ENCODE measurements around the gene ACOXL.
"Not testable (repeated sequence)": the region's sequence is repeated elsewhere in the genome, so short reads cannot be mapped to it uniquely, and the experiment has no call there.

Gene ACOXL

GRCh38 chr2:111066062-111066593 is 333.8 kb downstream of the ACOXL start:
- DNase-seq (ENCODE audit: insufficient read length, low spot score) (no peak), FAIRE-seq (no peak)
- no peak for TF ChIP-seq CTCF (IDR thresholded peaks at IDR 0.05; ENCODE audit: insufficient read depth, missing control alignments)

GRCh38 chr2:111068435-111069058 is 336.2 kb downstream of the ACOXL start:
- TF ChIP-seq CTCF (IDR thresholded peaks at IDR 0.05; ENCODE audit: insufficient read depth, missing control alignments): no peak
- no peak for FAIRE-seq
- DNase-seq (ENCODE audit: insufficient read length, low spot score): no peak

- DNase-seq (ENCODE audit: insufficient read length, low spot score): no peak
- no peak for TF ChIP-seq CTCF (IDR thresholded peaks at IDR 0.05; ENCODE audit: insufficient read depth, missing control alignments)
- no peak for FAIRE-seq
Observed at GRCh38 chr2:111069722-111070121, 337.3 kb downstream of the ACOXL start.

GRCh38 chr2:111071600-111072171 is 339.3 kb downstream of the ACOXL start:
- no peak for DNase-seq (ENCODE audit: insufficient read length, low spot score)
- TF ChIP-seq CTCF (IDR thresholded peaks at IDR 0.05; ENCODE audit: insufficient read depth, missing control alignments): no peak

GRCh38 chr2:111072220-111072871 is 340.0 kb downstream of the ACOXL start:
- DNase-seq (ENCODE audit: insufficient read length, low spot score): no peak
- FAIRE-seq: no peak
- TF ChIP-seq CTCF (IDR thresholded peaks at IDR 0.05; ENCODE audit: insufficient read depth, missing control alignments): no peak

More at GRCh38 chr2:111071600-111072171, 339.3 kb downstream of the ACOXL start:
- FAIRE-seq: no peak

- FAIRE-seq: not testable (repeated sequence)
Observed at GRCh38 chr2:111082659-111083058, 350.3 kb downstream of the ACOXL start.

GRCh38 chr2:111091811-111092211 is 359.4 kb downstream of the ACOXL start:
- no peak for DNase-seq (ENCODE audit: insufficient read length, low spot score)
- no peak for FAIRE-seq
- TF ChIP-seq CTCF (IDR thresholded peaks at IDR 0.05; ENCODE audit: insufficient read depth, missing control alignments): no peak

More at GRCh38 chr2:111082659-111083058, 350.3 kb downstream of the ACOXL start:
- DNase-seq (ENCODE audit: insufficient read length, low spot score): not testable (repeated sequence)
